ENCODE results near the gene CNGA4. TPM values are rescaled to one million over a fixed set of nuclear protein-coding genes. Genes with fewer than 3 reads are reported as not detected.

Gene CNGA4
- total and polyA plus RNA-seq, 2 donors (not counting 1 experiment from before 2014, with no cell fraction given) = 0.79 to 1.9 TPM

- Histone ChIP-seq H4K20me1 (ENCODE audit: control insufficient read depth, insufficient read depth, low read length, poor library complexity, severe bottlenecking) (no peaks in the 10 kb centered on the region), H3K27me3 (replicated peaks in 1 of 4; ENCODE audit: control extremely low read depth in 1 of 4, control insufficient read depth in 3 of 4, insufficient read depth in 4 of 4, low read length in 3 of 4) (peaks cover 0 to 18% (median 0%) of the 10 kb centered on the region in 4 experiments), H3K79me2 (ENCODE audit: control insufficient read depth, insufficient read depth, low read length) (no peaks in the 10 kb centered on the region), H3K36me3 (replicated peaks in 1 of 2; ENCODE audit: control extremely low read depth in 1 of 2, control insufficient read depth in 1 of 2, extremely low read depth in 1 of 2, insufficient read depth in 2 of 2, low read length in 1 of 2) (no peaks in the 10 kb centered on the region), H3K9me3 (ENCODE audit: control extremely low read depth in 1 of 3, control insufficient read depth in 2 of 3, insufficient read depth in 1 of 3, low read length in 2 of 3) (peaks cover 0 to 3% (median 0%) of the 10 kb centered on the region in 3 donors), H2AFZ (ENCODE audit: insufficient read depth, low read depth, low read length, poor library complexity, severe bottlenecking) (no peak overlapping the region), H3K4me3 (ENCODE audit: control extremely low read depth in 1 of 5, extremely low read depth in 1 of 5, insufficient read depth in 1 of 5, low read depth in 2 of 5, low read length in 4 of 5) (no peak overlapping the region), H3K4me1 (ENCODE audit: control insufficient read depth in 2 of 2, insufficient read depth in 2 of 2, low read length in 2 of 2) (no peaks in the 10 kb centered on the region), H3K9ac (ENCODE audit: low read length) (no peak overlapping the region), H3K27ac (ENCODE audit: low read length in 2 of 2) (no peak overlapping the region), H3K4me2 (replicated peaks; ENCODE audit: low read depth, low read length, poor library complexity, severe bottlenecking) (no peak overlapping the region)
- ATAC-seq (ENCODE audit: low read depth) = no peak
- Mint-ChIP-seq H3K4me1 (no peaks in the 10 kb centered on the region), H3K4me3 (no peak overlapping the region), H3K9me3 (ENCODE audit: insufficient read depth) (no peaks in the 10 kb centered on the region), H3K27ac (no peak overlapping the region), H3K27me3 (peaks cover 3% of the 10 kb centered on the region)
- DNase-seq = peak; percentile 36
- CTCF ChIA-PET = interaction anchor here (1.0 to 2.8 kb wide), 8 partner anchors 9 to 130 kb away, joined by 3 to 20 read pairs (median 4); partner anchors contain the start of genes CCKBR and CNGA4
- intact Hi-C loops (cut with micrococcal nuclease) = loop anchor here (5.0 kb wide), 1 partner anchor 101 kb away; no protein-coding TSS in a partner anchor
- POLR2A ChIA-PET = no interaction called here
- WGBS (ENCODE audit: insufficient coverage) = 63% methylated on average over 3 of the region's 6 CpGs
- no peak for TF ChIP-seq EZH2 (IDR thresholded peaks at IDR 0.05; ENCODE audit: borderline replicate concordance, insufficient read depth, low read depth, low read length, poor library complexity, severe bottlenecking)
- TF ChIP-seq, protein P1, sequence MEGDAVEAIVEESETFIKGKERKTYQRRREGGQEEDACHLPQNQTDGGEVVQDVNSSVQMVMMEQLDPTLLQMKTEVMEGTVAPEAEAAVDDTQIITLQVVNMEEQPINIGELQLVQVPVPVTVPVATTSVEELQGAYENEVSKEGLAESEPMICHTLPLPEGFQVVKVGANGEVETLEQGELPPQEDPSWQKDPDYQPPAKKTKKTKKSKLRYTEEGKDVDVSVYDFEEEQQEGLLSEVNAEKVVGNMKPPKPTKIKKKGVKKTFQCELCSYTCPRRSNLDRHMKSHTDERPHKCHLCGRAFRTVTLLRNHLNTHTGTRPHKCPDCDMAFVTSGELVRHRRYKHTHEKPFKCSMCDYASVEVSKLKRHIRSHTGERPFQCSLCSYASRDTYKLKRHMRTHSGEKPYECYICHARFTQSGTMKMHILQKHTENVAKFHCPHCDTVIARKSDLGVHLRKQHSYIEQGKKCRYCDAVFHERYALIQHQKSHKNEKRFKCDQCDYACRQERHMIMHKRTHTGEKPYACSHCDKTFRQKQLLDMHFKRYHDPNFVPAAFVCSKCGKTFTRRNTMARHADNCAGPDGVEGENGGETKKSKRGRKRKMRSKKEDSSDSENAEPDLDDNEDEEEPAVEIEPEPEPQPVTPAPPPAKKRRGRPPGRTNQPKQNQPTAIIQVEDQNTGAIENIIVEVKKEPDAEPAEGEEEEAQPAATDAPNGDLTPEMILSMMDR (IDR thresholded peaks at IDR 0.05) = peak; percentile 67
Observed at GRCh38 chr11:6251120-6251733, 12.3 kb downstream of the CNGA4 start.

DNA sequence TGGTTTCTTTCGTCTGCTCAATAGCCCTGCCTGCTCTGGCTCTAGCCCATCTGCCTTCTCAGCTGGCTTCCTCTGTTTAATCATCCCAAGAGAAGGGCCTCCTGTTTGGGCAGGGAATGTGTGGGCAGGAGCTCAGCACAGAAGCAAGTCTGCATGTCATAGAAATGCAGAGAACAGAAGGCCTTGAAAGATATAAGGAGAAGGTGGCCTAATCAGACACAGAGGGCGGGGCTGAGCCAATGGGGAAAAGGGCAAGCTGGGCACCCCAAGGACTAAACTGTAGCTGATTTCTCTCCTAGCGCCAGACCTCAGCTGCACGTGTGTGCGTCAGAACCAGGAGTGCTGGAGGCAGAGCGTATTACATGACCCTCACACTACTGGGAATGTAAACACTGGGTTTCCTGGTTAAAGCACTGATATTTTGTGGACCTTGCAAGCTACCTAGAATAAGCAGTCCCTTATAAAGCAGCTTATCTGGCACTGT is 13.1 kb downstream of the CNGA4 start:
- ATAC-seq (ENCODE audit: low read depth) (no peak), DNase-seq (no peak)
- H3K4me1 ChIP-seq (ENCODE audit: control insufficient read depth in 2 of 2, insufficient read depth in 2 of 2, low read length in 2 of 2) = no peaks in the 10 kb centered on the region
- H3K27me3 Mint-ChIP-seq = peaks cover 3% of the 10 kb centered on the region
- no peak overlapping the region for H3K4me3 Mint-ChIP-seq
- H3K4me1 Mint-ChIP-seq = no peaks in the 10 kb centered on the region
- H3K27ac Mint-ChIP-seq = no peak overlapping the region
- H3K9me3 ChIP-seq (ENCODE audit: control extremely low read depth in 1 of 3, control insufficient read depth in 2 of 3, insufficient read depth in 1 of 3, low read length in 2 of 3) = peaks cover 0 to 3% (median 0%) of the 10 kb centered on the region in 3 donors
- no peaks in the 10 kb centered on the region for H3K79me2 ChIP-seq (ENCODE audit: control insufficient read depth, insufficient read depth, low read length)
- H3K4me2 ChIP-seq (replicated peaks; ENCODE audit: low read depth, low read length, poor library complexity, severe bottlenecking) = no peak overlapping the region
- ChIA-PET POLR2A (no interaction called here), CTCF (interaction anchor here (1.1 to 2.8 kb wide), 4 partner anchors 8 to 102 kb away, joined by 3 to 20 read pairs (median 4); partner anchors contain the start of genes CCKBR and CNGA4)
- peaks cover 0 to 19% (median under 1%) of the 10 kb centered on the region in 4 experiments for H3K27me3 ChIP-seq (replicated peaks in 1 of 4; ENCODE audit: control extremely low read depth in 1 of 4, control insufficient read depth in 3 of 4, insufficient read depth in 4 of 4, low read length in 3 of 4)
- WGBS (ENCODE audit: insufficient coverage) = 100% methylated on average over 5 of the region's 6 CpGs
- intact Hi-C loops (cut with micrococcal nuclease) = loop anchor here (5.0 kb wide), 1 partner anchor 100 kb away; no protein-coding TSS in a partner anchor
- H3K4me3 ChIP-seq (ENCODE audit: control extremely low read depth in 1 of 5, extremely low read depth in 1 of 5, insufficient read depth in 1 of 5, low read depth in 2 of 5, low read length in 4 of 5) = no peak overlapping the region
- no peak overlapping the region for H3K9ac ChIP-seq (ENCODE audit: low read length)
- H2AFZ ChIP-seq (ENCODE audit: insufficient read depth, low read depth, low read length, poor library complexity, severe bottlenecking) = no peak overlapping the region
- H3K36me3 ChIP-seq (replicated peaks in 1 of 2; ENCODE audit: control extremely low read depth in 1 of 2, control insufficient read depth in 1 of 2, extremely low read depth in 1 of 2, insufficient read depth in 2 of 2, low read length in 1 of 2) = no peaks in the 10 kb centered on the region
- no peak for TF ChIP-seq EZH2 (IDR thresholded peaks at IDR 0.05; ENCODE audit: borderline replicate concordance, insufficient read depth, low read depth, low read length, poor library complexity, severe bottlenecking)
- TF ChIP-seq, protein P1 (IDR thresholded peaks at IDR 0.05) = no peak
- no peaks in the 10 kb centered on the region for H3K9me3 Mint-ChIP-seq (ENCODE audit: insufficient read depth)
- no peaks in the 10 kb centered on the region for H4K20me1 ChIP-seq (ENCODE audit: control insufficient read depth, insufficient read depth, low read length, poor library complexity, severe bottlenecking)
- no peak overlapping the region for H3K27ac ChIP-seq (ENCODE audit: low read length in 2 of 2)

Measured in B cell (primary cell).